Activated CD4-positive, alpha-beta T cell treated with anti-CD3 and anti-CD28 coated beads for 24 hours (primary cell): Measurements from ENCODE around the gene PUM2.

Source experiments
- DNase-seq, 2 donors: peaks; one replicate each; pipeline ENCODE4 v3.0.0-alpha.2; 2020; ENCODE audit warnings: low read depth in 2 of 2

Gene PUM2

DNA sequence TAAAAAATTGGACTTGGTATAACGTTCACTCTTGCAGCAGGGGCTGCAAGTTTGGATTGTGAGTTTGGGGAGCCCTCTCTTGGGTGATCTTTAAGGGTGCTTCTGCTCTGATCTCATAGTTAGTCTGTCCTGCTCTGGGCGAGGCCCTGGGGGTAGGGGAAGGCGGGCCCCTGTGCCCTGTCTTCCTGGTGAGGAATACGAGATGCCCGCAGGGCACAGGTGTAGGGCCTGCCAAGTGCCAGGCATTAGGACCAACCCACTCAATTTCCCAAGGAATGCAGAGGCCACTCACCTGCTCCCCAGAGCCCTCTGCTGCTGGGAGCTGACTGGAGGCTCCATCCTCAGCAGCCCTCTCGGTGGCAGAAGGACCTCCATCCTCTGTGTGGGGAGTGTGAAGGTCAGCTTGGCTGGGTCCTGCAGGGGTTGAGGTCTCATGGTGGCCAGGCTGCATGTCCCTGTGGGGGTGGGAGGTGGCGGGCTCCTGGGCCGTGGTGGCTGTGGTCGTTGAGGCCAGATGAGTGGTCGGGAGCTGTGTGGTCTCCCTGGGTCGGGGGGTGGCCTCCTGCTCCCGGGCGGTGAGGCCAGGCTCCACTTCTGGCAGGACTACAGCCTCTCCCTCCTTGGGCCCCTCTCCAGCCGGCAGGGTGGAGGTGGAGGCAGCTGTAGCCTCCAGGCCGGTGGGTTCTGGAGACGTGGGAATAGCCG, 147.0 kb downstream of the PUM2 start:
- DNase-seq = no peak

DNA sequence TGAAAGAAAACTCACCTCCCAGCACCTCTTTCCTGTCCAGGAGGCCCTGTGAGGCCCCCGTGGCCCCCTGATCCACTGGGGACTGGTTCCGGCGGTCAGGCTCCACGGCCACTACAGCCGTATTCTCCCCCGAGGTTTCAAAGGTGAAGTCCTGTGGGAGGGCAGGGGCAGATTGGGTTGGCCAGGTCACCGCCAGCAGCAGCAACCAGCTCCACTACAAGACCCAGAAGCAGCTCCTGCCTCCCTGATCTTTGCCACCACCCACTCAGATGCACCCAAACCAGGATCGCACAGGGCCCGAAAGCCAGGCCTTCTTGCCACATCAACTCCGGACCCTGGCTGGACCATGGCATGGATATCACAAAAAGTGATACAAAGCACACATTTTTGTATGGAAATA, 147.6 kb downstream of the PUM2 start:
- no peak for DNase-seq

GRCh38 chr2:20201671-20202070, 149.0 kb downstream of the PUM2 start:
- DNase-seq = no peak

DNA sequence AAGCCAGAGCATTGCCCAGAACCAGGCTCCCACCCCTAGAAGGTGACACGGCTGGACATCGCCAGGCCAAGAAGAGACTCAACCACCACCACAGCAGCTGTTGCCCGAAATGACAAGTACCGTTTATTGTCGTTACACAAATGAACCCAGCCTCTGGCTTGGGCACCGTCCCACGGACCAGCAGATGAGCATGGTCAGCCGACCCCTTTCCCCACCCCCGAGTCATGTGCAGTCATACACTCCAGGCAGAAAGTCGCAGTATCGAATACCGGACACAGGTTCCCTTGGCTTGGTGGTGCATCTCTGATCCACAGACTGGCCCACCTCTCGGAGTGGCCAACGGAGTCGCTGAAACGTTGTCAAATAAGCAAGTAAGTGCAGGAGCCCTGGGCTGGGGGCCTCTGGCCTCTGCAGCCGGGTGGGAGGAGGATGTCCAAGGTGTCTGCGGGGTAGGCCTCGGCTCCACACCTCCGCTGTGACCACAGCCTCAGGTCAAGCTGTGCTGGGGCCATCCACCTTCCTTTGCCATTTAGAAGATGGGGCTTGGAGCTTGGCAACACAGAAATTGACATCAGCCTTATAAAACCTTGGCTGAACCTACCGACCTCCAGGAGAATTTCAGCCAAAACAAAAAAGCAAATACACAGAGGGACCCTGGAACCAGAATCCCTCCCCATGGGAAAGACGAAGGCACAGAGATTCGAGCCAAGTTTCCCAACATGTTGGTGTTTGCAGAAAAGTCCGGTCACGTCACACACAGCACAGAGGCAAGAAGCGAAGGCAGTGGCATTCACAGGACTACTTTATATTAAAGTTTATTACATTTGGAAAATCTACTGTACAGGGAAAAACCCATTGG, 149.7 kb downstream of the PUM2 start:
- no peak for DNase-seq

- DNase-seq = no peak
Observed at GRCh38 chr2:20199633-20200270, 150.9 kb downstream of the PUM2 start.

GRCh38 chr2:20198796-20199632, 151.6 kb downstream of the PUM2 start:
- no peak for DNase-seq
